Suprapubic skin (tissue), 3 donors: ENCODE data around the gene ARRB1.

Experiments
- CTCF ChIP-seq, 2 donors: fragments of 200-600 bp in 1 of 2; fragments of 450-650 bp in 1 of 2; sonication (generic) in 1 of 2; IDR thresholded peaks; one replicate each; pipeline ENCODE4 v1.5.1; 2016 to 2019; ENCODE audit warnings: antibody characterized with exemption in 2 of 2, mild to moderate bottlenecking in 1 of 2, moderate library complexity in 1 of 2
- POLR2A ChIP-seq, 2 donors: fragments of 450-650 bp; IDR thresholded peaks; one replicate each; pipeline ENCODE4 v1.6.1; 2017; ENCODE audit warnings: antibody characterized with exemption in 2 of 2, mild to moderate bottlenecking in 2 of 2, moderate library complexity in 2 of 2

- TF ChIP-seq CTCF (IDR thresholded peaks at IDR 0.05) (no peak), POLR2A (IDR thresholded peaks at IDR 0.05) (no peak)
Observed at GRCh38 chr11:75275581-75275980, 75.9 kb downstream of the ARRB1 start.
